IMR-90 (cell line): Measurements from ENCODE around the gene TRIM37. TPM values are rescaled to one million over a fixed set of nuclear protein-coding genes. Genes with fewer than 3 reads are reported as not detected.
"Not testable (repeated sequence)": the region's sequence is repeated elsewhere in the genome, so short reads cannot be mapped to it uniquely, and the experiment has no call there.

Source experiments
- ATAC-seq: fragments of 200-7000 bp; cut with Tn5 transposase; 2 replicates; pipeline ENCODE4 v1.9.1; 2020; ENCODE audit warnings: low read depth, mild to moderate bottlenecking, moderate library complexity
- BruUV-seq: library from RNA; stranded (reverse); fragments of 400-500 nt; replicated peaks from 2 replicates; lab custom pipeline; 2021; lab: Mats Ljungman, UMichigan
- CTCF ChIA-PET: fragments of 300-600 bp; formaldehyde crosslinking; extraction: SDS; loops from one replicate; lab custom pipeline; 2021; ENCODE audit warnings: antibody characterized with exemption; lab: Yijun Ruan, JAX
- POLR2A ChIA-PET: fragments of 300-600 bp; sonication (Branson Sonifier 250); formaldehyde crosslinking; loops from one replicate; lab custom pipeline; 2022; ENCODE audit warnings: antibody characterized with exemption; ENCODE audit not compliant: unreplicated experiment; lab: Charles Lee
- DNase-seq: peaks from one replicate; pipeline ENCODE4 v3.0.0; 2013
- H2AFZ ChIP-seq: replicated peaks from 2 replicates; pipeline ENCODE3; 2013; ENCODE audit warnings: low read length, mild to moderate bottlenecking; ENCODE audit not compliant: poor library complexity
- H2AK5ac ChIP-seq: 2 replicates; pipeline ENCODE4 v1.6.1; 2013; ENCODE audit warnings: low read depth, low read length, inconsistent platforms
- H2AK9ac ChIP-seq: replicated peaks from 2 replicates; pipeline ENCODE3; 2013; ENCODE audit warnings: mild to moderate bottlenecking, low read depth, low read length, moderate library complexity; ENCODE audit not compliant: poor library complexity
- H2BK120ac ChIP-seq: 2 replicates; pipeline ENCODE4 v1.6.1; 2013; ENCODE audit warnings: low read depth, low read length, inconsistent platforms
- H2BK15ac ChIP-seq: 3 replicates; pipeline ENCODE4 v1.6.1; 2013; ENCODE audit warnings: low read depth, low read length, inconsistent platforms
- H2BK20ac ChIP-seq: 2 replicates; pipeline ENCODE4 v1.6.1; 2013; ENCODE audit warnings: low read depth, mild to moderate bottlenecking, inconsistent platforms, low read length, moderate library complexity
- H2BK5ac ChIP-seq: 2 replicates; pipeline ENCODE4 v1.6.1; 2013; ENCODE audit warnings: mild to moderate bottlenecking, low read depth, low read length, inconsistent platforms; ENCODE audit not compliant: poor library complexity, severe bottlenecking
- H3K14ac ChIP-seq: replicated peaks from 2 replicates; pipeline ENCODE4 v1.6.1; 2013; ENCODE audit warnings: low read depth, low read length, inconsistent platforms
- H3K18ac ChIP-seq: 2 replicates; pipeline ENCODE4 v1.6.1; 2013; ENCODE audit warnings: low read depth, low read length, control low read depth
- H3K23ac ChIP-seq: 2 replicates; pipeline ENCODE4 v1.6.1; 2013; ENCODE audit warnings: low read depth, low read length, inconsistent platforms
- H3K27ac ChIP-seq: 2 replicates; pipeline ENCODE4 v1.5.1; 2013; ENCODE audit warnings: mild to moderate bottlenecking, control low read depth, low read length; ENCODE audit not compliant: insufficient read depth
- H3K27me3 ChIP-seq: 2 replicates; pipeline ENCODE4 v1.6.1; 2013; ENCODE audit warnings: low read length; ENCODE audit not compliant: control insufficient read depth, insufficient read depth
- H3K36me3 ChIP-seq: 2 replicates; pipeline ENCODE4 v1.6.1; 2013; ENCODE audit warnings: low read length, mixed read lengths; ENCODE audit not compliant: control insufficient read depth, insufficient read depth
- H3K4ac ChIP-seq: 2 replicates; pipeline ENCODE4 v1.6.1; 2013; ENCODE audit warnings: low read depth, low read length, inconsistent platforms
- H3K4me1 ChIP-seq: 2 replicates; pipeline ENCODE4 v1.6.1; 2013; ENCODE audit warnings: low read length, mixed read lengths; ENCODE audit not compliant: control insufficient read depth, insufficient read depth
- H3K4me2 ChIP-seq: 2 replicates; pipeline ENCODE4 v1.6.1; 2013; ENCODE audit warnings: low read depth, mild to moderate bottlenecking, control low read depth, low read length, moderate library complexity
- H3K4me3 ChIP-seq: 2 replicates; pipeline ENCODE4 v1.5.1; 2013; ENCODE audit warnings: low read depth, mild to moderate bottlenecking, control low read depth, low read length, moderate library complexity; ENCODE audit not compliant: insufficient read depth
- H3K56ac ChIP-seq: 2 replicates; pipeline ENCODE4 v1.6.1; 2013; ENCODE audit warnings: low read length, inconsistent platforms; ENCODE audit not compliant: insufficient read depth; ENCODE audit errors: extremely low read depth
- H3K79me1 ChIP-seq, 2 experiments: 2 replicates each; pipeline ENCODE4 v1.6.1; 2013; ENCODE audit warnings: low read length in 2 of 2, inconsistent platforms in 1 of 2, low read depth in 1 of 2
- H3K9ac ChIP-seq: 2 replicates; pipeline ENCODE4 v1.6.1; 2013; ENCODE audit warnings: low read depth, low read length, control low read depth
- H3K9me1 ChIP-seq: 2 replicates; pipeline ENCODE4 v1.6.1; 2013; ENCODE audit warnings: low read length, inconsistent platforms; ENCODE audit not compliant: insufficient read depth
- H3K9me3 ChIP-seq: 2 replicates; pipeline ENCODE4 v1.6.1; 2013; ENCODE audit warnings: low read length; ENCODE audit not compliant: control insufficient read depth, insufficient read depth
- H4K20me1 ChIP-seq: 2 replicates; pipeline ENCODE4 v1.6.1; 2013; ENCODE audit warnings: low read length, inconsistent platforms; ENCODE audit not compliant: insufficient read depth
- H4K5ac ChIP-seq: 2 replicates; pipeline ENCODE4 v1.6.1; 2013; ENCODE audit warnings: mild to moderate bottlenecking, low read depth, low read length, control low read depth
- H4K8ac ChIP-seq, 2 experiments: 2 replicates each; pipeline ENCODE4 v1.6.1; 2013; ENCODE audit warnings: low read depth in 2 of 2, low read length in 2 of 2, control low read depth in 1 of 2, inconsistent platforms in 1 of 2
- H4K91ac ChIP-seq: 2 replicates; pipeline ENCODE4 v1.6.1; 2013; ENCODE audit warnings: low read depth, low read length, inconsistent platforms; ENCODE audit not compliant: insufficient read depth
- CTCF ChIP-seq: conservative IDR thresholded peaks from 2 replicates; pipeline ENCODE4 v1.5.1; 2012; ENCODE audit warnings: mild to moderate bottlenecking, low read depth, low read length, improper control_type of control experiment
- FOS ChIP-seq: fragments of 150-350 bp; IDR thresholded peaks from 2 replicates; pipeline ENCODE4 v1.6.1; 2016; ENCODE audit warnings: low read depth, low read length
- MXI1 ChIP-seq: IDR thresholded peaks from 2 replicates; pipeline ENCODE4 v1.6.1; 2012; ENCODE audit warnings: low read depth, mild to moderate bottlenecking, low read length, moderate library complexity, borderline replicate concordance
- POLR2A ChIP-seq: IDR thresholded peaks from 2 replicates; pipeline ENCODE4 v1.6.1; 2012; ENCODE audit warnings: mild to moderate bottlenecking, low read depth, low read length
- RAD21 ChIP-seq: IDR thresholded peaks from 2 replicates; pipeline ENCODE4 v1.6.1; 2012; ENCODE audit warnings: low read length, improper control_type of control experiment
- RCOR1 ChIP-seq: IDR thresholded peaks from 2 replicates; pipeline ENCODE4 v1.6.1; 2012; ENCODE audit warnings: mild to moderate bottlenecking, low read length, improper control_type of control experiment; ENCODE audit not compliant: insufficient replicate concordance
- RFX5 ChIP-seq: IDR thresholded peaks from 2 replicates; pipeline ENCODE4 v1.8.0; 2012; ENCODE audit warnings: low read depth, mild to moderate bottlenecking, low read length, moderate library complexity
- USF2 ChIP-seq: fragments of 150-350 bp; IDR thresholded peaks from 2 replicates; pipeline ENCODE4 v1.6.1; 2017; ENCODE audit warnings: mild to moderate bottlenecking, antibody characterized with exemption, low read length, low read depth
- WGBS, 2 experiments: methylation state at CpG; one replicate each; pipeline versions ENCODE4 v1.1.5 to v1.1.7; 2013; ENCODE audit warnings: missing lambda C conversion rate in 2 of 2; ENCODE audit not compliant: insufficient read length in 1 of 2; ENCODE audit errors: extremely low coverage in 2 of 2; 5-methylcytosine and 5-hydroxymethylcytosine counted together
- dilution Hi-C: fragments of 300-500 bp; cut with HindIII; formaldehyde crosslinking; loops from one replicate; pipeline ENCODE4 v1.14.3; 2018; ENCODE audit warnings: low sequenced_read_pairs; ENCODE audit not compliant: unreplicated experiment
- in situ Hi-C: fragments of 300-500 bp; cut with MboI; formaldehyde crosslinking; loops from 3 replicates; pipeline ENCODE4 v1.14.3; 2019; ENCODE audit warnings: low sequenced_read_pairs, inconsistent platforms, mixed read lengths
- intact Hi-C: fragments of 100-400 bp; cut with micrococcal nuclease; formaldehyde crosslinking; loops from 2 replicates; pipeline ENCODE4 v1.10.0; 2022
- polyA plus RNA-seq, 3 experiments: library from polyadenylated mRNA; depleted of rRNA; stranded (reverse); fragments of >200 nt; gene quantifications; 2 replicates each; pipeline ENCODE4 v1.2.3, GENCODE V29; 2012; ENCODE audit warnings: low replicate concordance in 1 of 3
- total RNA-seq: library from RNA; depleted of rRNA; stranded (reverse); fragments of >200 nt; gene quantifications from 2 replicates; pipeline ENCODE4 v1.2.3, GENCODE V29; 2012

TRIM37 gene
- total and polyA plus RNA-seq, 2 of the 4 experiments (the other 2 are of a cell fraction), result 12.1 to 24.9 TPM

- Histone ChIP-seq H3K79me1 (no peaks in the 10 kb centered on the region), H3K14ac (no peak overlapping the region), H3K27me3 (no peaks in the 10 kb centered on the region), H3K4me1 (no peaks in the 10 kb centered on the region), H2BK15ac (no peak overlapping the region), H2AK5ac (no peak overlapping the region), H3K36me3 (no peaks in the 10 kb centered on the region), H2BK5ac (no peak overlapping the region), H4K91ac (no peak overlapping the region), H4K20me1 (no peaks in the 10 kb centered on the region), H4K5ac (no peak overlapping the region), H3K56ac (no peak overlapping the region), H3K4me2 (no peak overlapping the region), H2BK120ac (no peak overlapping the region), H2AK9ac (no peak overlapping the region), H3K9me1 (no peaks in the 10 kb centered on the region), H3K27ac (no peak overlapping the region), H4K8ac (no peak overlapping the region), H3K9ac (no peak overlapping the region), H2BK20ac (no peak overlapping the region), H2AFZ (no peak overlapping the region), H3K9me3 (no peaks in the 10 kb centered on the region), H3K23ac (no peak overlapping the region), H3K18ac (no peak overlapping the region), H3K4ac (no peak overlapping the region), H3K4me3 (no peak overlapping the region)
- dilution Hi-C loops (no loop called here), in situ Hi-C loops (no loop called here), intact Hi-C loops (no loop called here)
- ChIA-PET CTCF (interaction anchor here (0.7 to 0.8 kb wide), 2 partner anchors 15 to 30 kb away, joined by 3 to 4 read pairs; no protein-coding TSS in a partner anchor), POLR2A (no interaction called here)
- no peak for TF ChIP-seq FOS
- no peak for TF ChIP-seq POLR2A
- no peak for TF ChIP-seq RCOR1
- no peak for TF ChIP-seq USF2
- TF ChIP-seq MXI1, result no peak
- TF ChIP-seq CTCF, result peak; percentile 35; the same call in 1 of the 2 replicates
- no peak for TF ChIP-seq RFX5
- peak; percentile 39 for TF ChIP-seq RAD21
- DNase-seq (peak; percentile 74), ATAC-seq (peak; percentile 61)
- BruUV-seq, result no TSS peak
Measured at GRCh38 chr17:58960068-58960467, 146.6 kb downstream of the TRIM37 start.

GRCh38 chr17:58957725-58958073, 149.0 kb downstream of the TRIM37 start:
- H2AFZ ChIP-seq, H3K9me1 ChIP-seq, ATAC-seq, H4K8ac ChIP-seq, dilution Hi-C loops, H3K79me1 ChIP-seq, H3K27me3 ChIP-seq, H3K4me2 ChIP-seq, H2AK5ac ChIP-seq, H2AK9ac ChIP-seq, DNase-seq, H3K18ac ChIP-seq, in situ Hi-C loops, H2BK15ac ChIP-seq, H3K56ac ChIP-seq, H2BK5ac ChIP-seq, H3K23ac ChIP-seq, H3K14ac ChIP-seq, H3K27ac ChIP-seq, H3K4me3 ChIP-seq, H2BK120ac ChIP-seq, H4K5ac ChIP-seq, H3K9ac ChIP-seq, H3K4me1 ChIP-seq, H3K9me3 ChIP-seq, H2BK20ac ChIP-seq, CTCF ChIA-PET, H3K4ac ChIP-seq, H4K20me1 ChIP-seq, H4K91ac ChIP-seq, POLR2A ChIA-PET, H3K36me3 ChIP-seq, BruUV-seq: not testable (repeated sequence)
- whole genome bisulfite sequencing, 2 experiments, result no CpG with 5 or more reads among the region's 1 CpG
- intact Hi-C loops, result loop anchor here (2.0 kb wide), 1 partner anchor 47 kb away; no protein-coding TSS in a partner anchor
